ENCODE measurements around the gene AMER3.
A peak's percentile ranks its signal among the peaks of the same experiment; 100 is the strongest.
"Not testable (repeated sequence)": the region's sequence is repeated elsewhere in the genome, so short reads cannot be mapped to it uniquely, and the experiment has no call there.

Gene AMER3, protein sequence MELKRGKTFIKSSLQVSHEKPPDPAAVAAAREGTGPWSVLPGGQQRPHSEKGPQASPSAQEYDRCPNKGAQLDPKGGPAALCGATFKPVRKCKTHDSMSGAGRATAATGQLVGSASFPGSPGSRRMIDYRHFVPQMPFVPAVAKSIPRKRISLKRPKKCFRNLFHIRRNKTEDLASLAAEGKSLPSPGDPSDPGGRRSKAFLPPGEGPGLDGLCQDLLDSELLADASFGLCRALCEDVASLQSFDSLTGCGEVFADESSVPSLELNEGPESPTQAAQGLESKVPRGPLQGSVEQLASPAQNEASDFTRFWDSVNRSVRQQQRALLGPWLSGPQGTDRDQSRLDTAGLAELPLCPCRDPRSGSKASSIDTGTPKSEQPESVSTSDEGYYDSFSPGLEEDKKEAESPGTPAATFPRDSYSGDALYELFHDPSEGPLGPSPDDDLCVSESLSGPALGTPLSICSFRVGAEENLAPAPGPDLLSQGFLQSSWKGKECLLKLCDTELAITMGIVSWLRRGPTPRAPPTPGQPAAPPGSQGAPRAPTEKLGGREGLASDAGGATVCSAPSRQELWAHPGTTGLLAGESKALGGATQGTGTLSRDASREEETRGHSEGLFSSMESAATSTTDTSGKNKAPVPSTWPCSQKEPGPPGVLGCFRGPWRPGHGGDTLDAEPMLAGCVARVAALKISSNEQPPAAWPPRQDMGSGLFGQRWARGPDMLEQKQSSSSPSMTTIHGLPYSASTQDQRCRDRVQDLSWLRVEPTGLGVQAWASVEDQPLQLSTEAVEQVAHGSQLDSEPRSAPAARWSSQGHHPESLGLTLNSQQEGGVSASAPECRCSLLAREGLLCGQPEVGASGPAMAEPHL

DNA sequence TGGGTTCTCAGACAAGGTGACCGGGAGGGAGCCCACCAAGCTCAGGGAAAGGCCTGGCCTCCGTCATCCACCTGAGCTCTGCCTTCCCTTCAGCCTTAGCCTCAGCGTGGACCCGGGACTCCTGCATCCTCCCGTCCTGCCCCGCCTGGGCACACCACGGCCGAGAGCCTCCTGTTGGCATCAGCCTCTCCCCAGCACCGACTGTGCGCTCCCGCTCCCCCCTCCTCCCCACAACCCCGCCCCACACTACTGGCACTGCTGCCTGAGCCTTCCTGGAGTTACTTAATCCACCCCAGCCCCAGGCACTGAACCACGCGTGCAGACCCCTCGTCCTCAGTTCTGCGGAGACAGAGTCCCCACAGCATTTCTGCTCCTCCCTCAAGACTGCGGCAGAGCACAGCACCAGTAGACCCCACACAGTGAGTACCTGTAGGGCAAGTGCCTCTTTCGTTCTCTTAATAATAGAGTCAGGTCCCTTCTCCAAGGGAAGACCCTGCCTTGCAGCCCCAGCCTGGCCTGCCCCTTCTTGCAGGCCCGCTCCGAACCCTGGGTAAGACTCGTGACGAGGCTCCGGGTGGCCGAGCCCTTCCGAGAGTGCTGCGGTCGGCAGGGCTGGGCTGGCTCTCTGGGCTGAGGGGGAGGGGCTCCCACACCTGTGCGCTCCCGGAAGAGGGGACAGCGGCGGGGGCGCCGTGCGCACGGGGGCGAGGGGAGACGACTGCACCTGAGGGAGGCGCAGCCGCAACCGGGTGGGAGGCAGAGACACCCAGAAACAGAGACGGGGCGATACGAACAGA, at the start of gene AMER3:
Gene AMER3, plus strand, starts transcription at position 285 of the 797 bp plus-strand sequence. CDS start 6,533 bp downstream, outside the sequence.
- DNase-seq, result no peak

DNA sequence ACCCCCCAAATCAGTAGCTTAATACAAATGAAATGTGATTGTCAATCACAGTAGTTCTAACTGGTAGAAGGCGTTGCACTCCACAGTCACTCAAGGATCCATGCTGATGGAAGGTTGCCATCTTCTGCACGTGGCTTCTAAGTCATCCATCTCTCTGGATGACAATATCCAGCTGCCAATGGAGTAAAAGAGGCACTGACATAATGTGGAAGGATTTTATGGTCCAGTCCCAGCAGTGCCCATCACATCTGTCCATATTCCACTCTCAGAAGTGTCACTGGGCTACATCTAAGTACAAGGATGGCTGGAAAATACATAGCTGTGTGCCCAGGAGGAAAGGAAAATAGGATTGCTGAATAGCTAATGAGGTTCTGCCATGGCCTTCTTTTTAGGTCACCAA, 40.5 kb upstream of the AMER3 start:
- not testable (repeated sequence) for DNase-seq

- DNase-seq, result no peak
Observed at GRCh38 chr2:130720036-130720435, 35.3 kb upstream of the AMER3 start.

DNA sequence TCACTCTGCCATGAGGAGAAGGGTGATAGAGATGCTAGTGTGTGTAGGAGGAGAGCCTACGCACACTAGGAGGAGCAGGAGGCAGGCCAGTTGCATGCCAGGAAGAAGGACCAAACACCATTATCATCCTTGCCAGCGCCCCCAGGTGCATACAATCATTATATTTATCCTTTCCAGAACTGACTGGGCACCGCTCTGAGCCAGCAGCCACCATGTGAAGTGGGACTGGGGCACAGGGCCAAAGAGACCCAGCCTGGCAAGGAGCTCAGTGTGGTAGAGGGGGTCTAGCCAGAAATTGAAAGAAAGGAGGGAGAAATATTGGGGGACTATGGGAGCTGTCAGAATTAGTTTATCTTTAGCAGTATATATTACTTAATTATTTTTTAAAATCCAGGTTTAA, 34.8 kb upstream of the AMER3 start:
- DNase-seq, result no peak

DNA sequence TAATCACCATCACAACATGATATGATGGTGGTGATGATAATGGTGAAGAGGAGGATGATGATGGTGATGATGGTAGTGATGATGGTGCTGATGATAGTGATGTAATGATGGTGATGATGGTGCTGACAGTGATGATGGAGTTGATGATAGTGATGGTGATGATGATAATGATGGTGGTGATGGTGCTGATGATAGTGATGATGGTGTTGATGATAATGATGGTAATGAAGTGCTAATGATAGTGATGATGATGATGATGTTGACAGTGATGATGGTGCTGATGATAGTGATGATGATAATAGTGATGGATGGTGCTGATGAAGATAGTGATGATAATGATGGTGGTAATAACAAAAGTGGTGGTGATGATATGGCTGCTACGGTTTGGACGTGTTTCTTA, 30.9 kb upstream of the AMER3 start:
- DNase-seq, result no peak

- no peak for DNase-seq
Observed at GRCh38 chr2:130726614-130727180, 28.6 kb upstream of the AMER3 start.

DNA sequence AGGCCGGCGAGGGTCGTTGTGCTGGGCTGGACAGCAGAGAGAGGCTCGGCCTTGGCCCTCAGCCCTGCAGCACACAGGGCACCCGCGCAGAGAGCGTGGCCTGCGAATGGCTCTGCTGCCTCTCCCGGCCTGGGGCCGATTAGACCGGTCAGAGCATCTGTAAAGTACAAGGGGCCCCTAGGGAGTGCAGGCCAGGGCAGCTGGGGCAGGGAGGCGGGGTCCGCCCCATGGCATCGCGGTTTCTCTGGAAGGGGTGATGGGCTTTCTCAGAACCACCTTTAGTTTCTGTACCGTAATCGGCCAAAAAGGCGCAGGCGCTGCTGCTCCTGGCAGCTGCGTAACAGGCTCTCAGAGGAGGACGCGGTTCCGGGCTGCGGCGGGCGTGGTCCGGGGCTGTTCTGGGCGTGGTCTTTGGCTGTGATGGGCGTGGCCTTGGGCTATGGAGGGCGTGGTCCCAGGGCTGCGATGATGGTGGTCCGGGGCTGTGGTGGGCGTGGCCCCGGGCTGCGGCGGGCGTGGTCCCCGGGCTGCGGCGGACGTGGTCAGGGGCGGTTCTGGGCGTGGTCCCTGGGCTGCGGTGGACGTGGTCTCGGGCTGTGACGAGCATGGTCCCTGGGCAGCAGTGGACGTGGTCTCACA, 27.9 kb upstream of the AMER3 start:
- peak; percentile 85 for DNase-seq

DNA sequence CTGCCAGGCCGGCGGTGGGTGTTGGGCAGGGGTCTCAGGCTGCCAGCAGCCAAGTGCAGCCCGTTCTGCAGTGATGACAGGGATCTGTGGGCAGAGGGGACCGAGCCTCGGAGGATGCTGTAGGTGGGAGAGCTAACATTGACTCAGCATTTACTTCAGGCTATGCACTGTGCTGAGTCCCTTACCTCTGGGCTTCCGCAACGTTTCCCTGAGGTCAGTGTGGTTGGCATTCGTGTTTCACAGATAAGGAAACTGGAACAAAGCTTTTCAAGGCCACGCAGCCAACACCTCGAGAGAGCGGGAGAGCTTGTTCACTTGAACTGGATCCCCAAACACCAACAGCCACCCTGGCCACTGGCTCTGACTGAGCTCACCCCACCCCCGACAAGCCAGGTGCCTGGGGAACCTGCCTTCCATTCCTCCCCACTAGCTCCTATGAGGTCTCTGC, 27.3 kb upstream of the AMER3 start:
- no peak for DNase-seq

- DNase-seq, result no peak
Observed at GRCh38 chr2:130728549-130729316, 26.6 kb upstream of the AMER3 start, which contains the start of gene GPR148. GPR148 (plus strand) TSS chr2:130729070; CDS start chr2:130729152, 82 bp downstream.

DNA sequence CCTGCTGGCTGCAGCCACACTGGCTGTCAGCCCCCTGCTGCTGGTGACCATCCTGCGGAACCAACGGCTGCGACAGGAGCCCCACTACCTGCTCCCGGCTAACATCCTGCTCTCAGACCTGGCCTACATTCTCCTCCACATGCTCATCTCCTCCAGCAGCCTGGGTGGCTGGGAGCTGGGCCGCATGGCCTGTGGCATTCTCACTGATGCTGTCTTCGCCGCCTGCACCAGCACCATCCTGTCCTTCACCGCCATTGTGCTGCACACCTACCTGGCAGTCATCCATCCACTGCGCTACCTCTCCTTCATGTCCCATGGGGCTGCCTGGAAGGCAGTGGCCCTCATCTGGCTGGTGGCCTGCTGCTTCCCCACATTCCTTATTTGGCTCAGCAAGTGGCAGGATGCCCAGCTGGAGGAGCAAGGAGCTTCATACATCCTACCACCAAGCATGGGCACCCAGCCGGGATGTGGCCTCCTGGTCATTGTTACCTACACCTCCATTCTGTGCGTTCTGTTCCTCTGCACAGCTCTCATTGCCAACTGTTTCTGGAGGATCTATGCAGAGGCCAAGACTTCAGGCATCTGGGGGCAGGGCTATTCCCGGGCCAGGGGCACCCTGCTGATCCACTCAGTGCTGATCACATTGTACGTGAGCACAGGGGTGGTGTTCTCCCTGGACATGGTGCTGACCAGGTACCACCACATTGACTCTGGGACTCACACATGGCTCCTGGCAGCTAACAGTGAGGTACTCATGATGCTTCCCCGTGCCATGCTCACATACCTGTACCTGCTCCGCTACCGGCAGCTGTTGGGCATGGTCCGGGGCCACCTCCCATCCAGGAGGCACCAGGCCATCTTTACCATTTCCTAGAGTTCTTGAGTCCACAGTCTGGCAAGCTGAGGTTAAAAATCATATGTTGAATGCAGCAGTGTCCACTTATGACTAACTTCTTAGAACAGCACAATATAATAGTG, 25.7 kb upstream of the AMER3 start:
- DNase-seq, result no peak

- not testable (repeated sequence) for DNase-seq
Observed at GRCh38 chr2:130732257-130732656, 23.1 kb upstream of the AMER3 start.

DNA sequence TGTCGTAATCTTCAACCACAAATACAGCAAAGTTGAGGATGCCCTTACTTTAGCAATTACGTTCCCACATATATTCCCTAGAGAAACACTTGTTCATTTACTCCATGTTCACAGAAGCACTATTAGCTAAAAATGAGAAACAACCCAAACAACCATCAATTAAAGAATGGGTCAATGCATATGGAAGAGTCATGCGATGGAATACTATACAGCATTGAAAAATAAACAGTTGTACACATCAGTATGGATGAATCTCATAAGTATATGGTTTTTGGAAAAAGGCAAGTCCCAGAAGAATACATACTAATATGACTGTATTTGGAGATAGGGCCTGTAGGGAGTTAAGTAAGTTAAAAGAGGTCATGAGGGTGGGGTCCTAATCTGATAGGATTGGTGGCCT, 20.1 kb upstream of the AMER3 start:
- DNase-seq, result no peak

GRCh38 chr2:130736487-130736886, 18.9 kb upstream of the AMER3 start:
- DNase-seq, result no peak

GRCh38 chr2:130737592-130737991, 17.7 kb upstream of the AMER3 start:
- no peak for DNase-seq

DNA sequence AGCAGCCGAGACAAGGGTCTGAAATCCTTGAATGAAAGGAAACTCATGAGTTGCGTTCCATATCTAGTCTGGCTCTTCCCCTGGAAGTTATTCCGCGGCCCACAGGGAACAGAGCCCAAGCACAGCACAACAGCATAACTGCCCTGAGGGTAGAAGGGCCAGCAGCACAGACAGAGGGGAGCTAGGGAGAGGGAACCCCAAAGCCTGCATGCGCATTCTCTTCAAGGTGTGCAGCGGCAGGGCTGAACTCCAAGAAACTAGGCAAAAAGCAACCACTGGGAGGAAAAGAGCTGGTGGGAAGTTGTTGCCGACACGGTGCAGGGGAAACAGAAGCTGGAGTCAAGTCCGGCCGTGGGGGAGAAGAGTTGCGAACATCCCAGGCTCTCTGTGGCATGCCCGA, 14.7 kb upstream of the AMER3 start:
- DNase-seq, result no peak

DNA sequence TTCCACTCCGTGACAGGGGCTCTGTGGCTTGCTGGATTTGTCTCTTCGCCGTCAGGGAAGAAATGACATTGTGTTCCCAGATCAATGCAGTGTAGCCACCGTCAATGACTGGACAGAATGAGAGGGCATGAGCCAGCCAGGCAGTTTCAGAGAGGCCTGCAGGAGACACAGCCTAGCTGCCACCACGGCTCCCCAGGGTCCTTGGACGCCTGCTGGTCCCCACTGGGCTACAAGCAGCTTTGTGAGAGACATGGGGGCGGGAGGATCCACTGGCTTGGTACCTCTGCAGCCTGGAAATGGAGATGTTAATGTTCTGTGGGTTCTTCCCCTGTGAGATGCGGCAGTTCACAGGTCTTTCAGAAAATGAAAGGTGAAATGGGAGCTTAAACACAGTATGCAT, 12.1 kb upstream of the AMER3 start:
- no peak for DNase-seq

DNA sequence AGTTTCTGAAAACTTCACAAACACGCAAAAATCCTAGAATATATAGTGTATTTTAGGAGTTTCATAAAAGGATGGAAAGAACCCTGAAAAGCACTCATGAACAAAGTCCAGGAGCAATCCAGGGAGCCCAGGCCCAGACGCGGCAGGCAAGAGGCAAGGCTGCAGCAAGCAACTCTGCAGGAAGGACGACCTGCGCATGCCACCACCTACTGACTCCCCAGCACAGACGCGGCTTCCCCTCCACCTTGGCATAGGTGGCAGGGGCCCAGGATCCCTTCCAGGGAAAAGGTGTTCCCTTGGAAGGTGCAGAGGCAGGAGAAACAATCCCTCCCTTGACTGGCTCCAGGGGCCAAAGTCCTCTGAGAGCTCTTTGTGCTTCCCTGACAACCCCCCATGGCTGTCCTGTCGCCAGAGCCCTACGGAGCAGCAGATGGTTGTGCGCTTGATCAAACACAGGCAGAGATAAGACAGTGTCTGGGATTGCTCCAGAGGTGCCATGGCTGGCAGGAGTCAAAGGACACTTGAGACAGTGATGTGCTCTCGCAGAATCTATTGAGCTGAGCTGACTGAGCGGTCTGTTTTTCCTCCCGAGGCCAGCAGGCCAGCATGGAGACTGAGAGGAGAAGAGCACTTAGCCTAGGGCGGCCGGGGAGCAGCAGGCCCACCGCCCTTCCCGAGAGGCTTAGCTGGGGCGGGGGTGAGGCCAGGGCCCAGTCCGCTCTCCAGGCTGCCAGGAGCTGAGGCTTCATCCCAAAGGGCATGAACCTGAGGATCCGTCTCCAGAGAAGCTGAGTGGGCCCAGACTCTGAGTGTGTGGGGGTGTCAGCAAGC, 10.8 kb upstream of the AMER3 start:
- DNase-seq, result no peak

- DNase-seq, result no peak
Observed at GRCh38 chr2:130749078-130749477, 6.3 kb upstream of the AMER3 start.

- no peak for DNase-seq
Observed at GRCh38 chr2:130749641-130750040, 5.7 kb upstream of the AMER3 start.

Data from activated naive CD4-positive, alpha-beta T cell treated with anti-CD3 and anti-CD28 coated beads, Interleukin-2, amount 50 U/mL, for 16 hours (primary cell).